B cell (primary cell): ENCODE results near the gene TAPBPL. TPM values are rescaled to one million over a fixed set of nuclear protein-coding genes. Genes with fewer than 3 reads are reported as not detected.

ENCODE experiments used
- ATAC-seq: fragments of 200-7000 bp; cut with Tn5 transposase; one replicate; pipeline ENCODE4 v1.10.0; 2021; ENCODE audit warnings: low read depth, mild to moderate bottlenecking, moderate number of reproducible peaks, moderate library complexity
- CTCF ChIA-PET: fragments of 350-600 bp; sonication (Branson Sonifier 250); formaldehyde crosslinking; loops from one replicate; lab custom pipeline; 2021; ENCODE audit warnings: antibody characterized with exemption, inconsistent platforms; lab: Charles Lee
- POLR2A ChIA-PET: fragments of 350-600 bp; sonication (Branson Sonifier 250); formaldehyde crosslinking; loops from one replicate; lab custom pipeline; 2021; ENCODE audit warnings: antibody characterized with exemption; lab: Charles Lee
- DNase-seq: peaks from one replicate; pipeline ENCODE4 v3.0.0; 2013
- H2AFZ ChIP-seq: 2 replicates; pipeline ENCODE4 v1.6.1; 2012; ENCODE audit warnings: mild to moderate bottlenecking, low read depth, low read length; ENCODE audit not compliant: insufficient read depth, poor library complexity, severe bottlenecking
- H3K27ac ChIP-seq, 2 donors: 1 replicate in 1 of 2; 2 replicates in 1 of 2; pipeline ENCODE4 v1.5.1; 2012 to 2013; ENCODE audit warnings: low read length in 2 of 2, mild to moderate bottlenecking in 2 of 2, moderate library complexity in 1 of 2
- H3K27me3 ChIP-seq, 4 experiments: fragments of 200-600 bp in 1 of 4; sonication (generic) in 1 of 4; replicated peaks in 1 of 4; 1 replicate in 2 of 4; 2 replicates in 2 of 4; pipeline versions ENCODE4 v1.6.1 to v1.7.0; 2013 to 2016; ENCODE audit warnings: low read length in 3 of 4, mild to moderate bottlenecking in 2 of 4, mixed read lengths in 1 of 4, moderate library complexity in 1 of 4; ENCODE audit not compliant: insufficient read depth in 4 of 4, control insufficient read depth in 3 of 4; ENCODE audit errors: control extremely low read depth in 1 of 4
- H3K36me3 ChIP-seq, 2 experiments: replicated peaks in 1 of 2; 1 replicate in 1 of 2; 2 replicates in 1 of 2; pipeline versions ENCODE4 v1.6.1 to v1.7.1; 2013; ENCODE audit warnings: low read length in 1 of 2; ENCODE audit not compliant: insufficient read depth in 2 of 2, control insufficient read depth in 1 of 2; ENCODE audit errors: control extremely low read depth in 1 of 2, extremely low read depth in 1 of 2
- H3K4me1 ChIP-seq, 2 donors: fragments of 200-600 bp in 1 of 2; sonication (generic) in 1 of 2; 1 replicate in 1 of 2; 2 replicates in 1 of 2; pipeline versions ENCODE4 v1.5.1 to v1.6.1; 2013 to 2017; ENCODE audit warnings: low read length in 2 of 2; ENCODE audit not compliant: control insufficient read depth in 2 of 2, insufficient read depth in 2 of 2
- H3K4me2 ChIP-seq: replicated peaks from 2 replicates; pipeline ENCODE3; 2012; ENCODE audit warnings: mild to moderate bottlenecking, low read depth, low read length; ENCODE audit not compliant: poor library complexity, severe bottlenecking
- H3K4me3 ChIP-seq, 5 experiments: fragments of 200-600 bp in 1 of 5; sonication (generic) in 1 of 5; 1 replicate in 3 of 5; 2 replicates in 2 of 5; pipeline versions ENCODE4 v1.5.1 to v1.7.0; 2011 to 2016; ENCODE audit warnings: low read length in 4 of 5, mild to moderate bottlenecking in 4 of 5, low read depth in 2 of 5, control low read depth in 1 of 5, moderate library complexity in 1 of 5; ENCODE audit not compliant: insufficient read depth in 1 of 5; ENCODE audit errors: control extremely low read depth in 1 of 5, extremely low read depth in 1 of 5
- H3K79me2 ChIP-seq: fragments of 200-600 bp; sonication (generic); one replicate; pipeline ENCODE4 v1.6.0; 2016; ENCODE audit warnings: low read length; ENCODE audit not compliant: control insufficient read depth, insufficient read depth
- H3K9ac ChIP-seq: fragments of 200-600 bp; sonication (generic); 2 replicates; pipeline ENCODE4 v1.6.1; 2017; ENCODE audit warnings: mild to moderate bottlenecking, low read length, moderate library complexity
- H3K9me3 ChIP-seq, 3 donors: one replicate each; pipeline versions ENCODE4 v1.6.1 to v1.7.1; 2013; ENCODE audit warnings: low read length in 2 of 3; ENCODE audit not compliant: control insufficient read depth in 2 of 3, insufficient read depth in 1 of 3; ENCODE audit errors: control extremely low read depth in 1 of 3
- H4K20me1 ChIP-seq: 2 replicates; pipeline ENCODE4 v1.6.0; 2012; ENCODE audit warnings: mild to moderate bottlenecking, low read length; ENCODE audit not compliant: insufficient read depth, control insufficient read depth, poor library complexity, severe bottlenecking
- H3K27ac Mint-ChIP-seq: one replicate; pipeline ENCODE4 v1.8.0; 2021; ENCODE audit warnings: mixed read lengths
- H3K27me3 Mint-ChIP-seq: one replicate; pipeline ENCODE4 v1.8.0; 2021; ENCODE audit warnings: mixed read lengths
- H3K4me1 Mint-ChIP-seq: one replicate; pipeline ENCODE4 v1.8.0; 2021; ENCODE audit warnings: mixed read lengths
- H3K4me3 Mint-ChIP-seq: one replicate; pipeline ENCODE4 v1.8.0; 2021; ENCODE audit warnings: mixed read lengths
- H3K9me3 Mint-ChIP-seq: one replicate; pipeline ENCODE4 v1.8.0; 2022; ENCODE audit warnings: mixed read lengths; ENCODE audit not compliant: insufficient read depth
- EZH2 ChIP-seq: IDR thresholded peaks from 2 replicates; pipeline ENCODE4 v1.6.1; 2012; ENCODE audit warnings: borderline replicate concordance, low read depth, mild to moderate bottlenecking, moderate library complexity, low read length; ENCODE audit not compliant: insufficient read depth, poor library complexity, severe bottlenecking
- WGBS: methylation state at CpG from one replicate; pipeline ENCODE4 v1.1.5; 2013; ENCODE audit warnings: missing lambda C conversion rate; ENCODE audit not compliant: insufficient coverage; 5-methylcytosine and 5-hydroxymethylcytosine counted together
- intact Hi-C: fragments of 100-400 bp; cut with micrococcal nuclease; formaldehyde crosslinking; loops from one replicate; pipeline ENCODE4 v1.10.0; 2022
- polyA plus RNA-seq: library from polyadenylated mRNA; depleted of rRNA; stranded (reverse); fragments of >200 nt; gene quantifications from 2 replicates; pipeline ENCODE4 v1.2.3, GENCODE V29; 2012
- total RNA-seq, 2 donors: library from RNA; stranded (reverse); fragments of 120-200 nt in 1 of 2; gene quantifications; 1 replicate in 1 of 2; 2 replicates in 1 of 2; pipeline versions ENCODE4 v1.2.3 to v1.2.4, GENCODE V29; 2013 to 2022
- TF ChIP-seq, protein P1 (sequence below): fragments of 200-600 bp; IDR thresholded peaks from one replicate; pipeline ENCODE4 v1.8.0; 2022; ENCODE audit warnings: antibody characterized with exemption, mild to moderate bottlenecking

The TAPBPL gene
- total and polyA plus RNA-seq, 2 donors (not counting 1 experiment from before 2014, with no cell fraction given): 80.5 to 103 TPM

DNA sequence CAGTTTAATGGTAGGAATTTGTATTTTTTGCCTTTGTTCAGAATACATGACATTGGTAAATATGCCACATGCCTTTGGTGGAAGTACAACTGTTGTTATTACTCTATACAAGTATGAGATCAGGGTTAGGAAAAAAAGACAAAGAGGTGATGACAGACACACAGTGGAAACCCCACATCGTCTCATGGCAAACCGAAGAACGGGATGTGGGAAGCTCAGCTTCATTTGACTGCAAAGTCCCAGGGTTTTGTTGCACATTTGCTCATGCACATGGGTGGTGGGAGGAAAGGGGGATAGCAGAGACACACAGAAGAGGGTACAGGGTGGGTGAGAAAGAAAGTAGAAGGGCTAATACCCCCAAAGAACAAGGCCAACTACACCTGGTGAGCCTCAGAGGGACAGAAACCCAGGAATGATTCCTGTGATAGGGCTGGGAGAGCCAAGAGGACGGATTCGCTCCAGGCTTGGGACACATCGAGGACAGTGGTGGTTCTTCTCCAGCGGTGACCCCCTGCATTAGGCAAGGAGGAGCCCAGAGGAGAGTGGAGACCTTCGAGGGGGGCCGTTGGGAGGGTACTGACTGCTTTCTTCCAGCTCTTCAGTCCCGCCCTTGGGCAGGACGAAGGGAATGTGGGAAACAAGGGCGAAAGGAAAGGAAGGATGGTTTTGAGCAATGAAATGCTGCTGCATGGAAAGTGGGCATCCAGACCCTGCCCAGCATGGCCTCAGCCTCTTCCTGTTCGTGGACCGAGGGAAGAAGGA lies 10.6 kb downstream of the TAPBPL start:
- peaks cover 5 to 70% of the 10 kb centered on the region in 2 experiments for H3K36me3 ChIP-seq
- peaks cover 10% of the 10 kb centered on the region for H4K20me1 ChIP-seq
- no peak overlapping the region for H3K9ac ChIP-seq
- no peaks in the 10 kb centered on the region for H3K9me3 Mint-ChIP-seq
- CTCF ChIA-PET: interaction anchor here (0.7 to 8.9 kb wide), 9 partner anchors 8 to 104 kb away, joined by 3 to 383 read pairs (median 13); partner anchors contain the start of genes CD27, MRPL51, TAPBPL and VAMP1
- peak overlapping the region; percentile 71 for H3K4me2 ChIP-seq
- H2AFZ ChIP-seq: peak overlapping the region; percentile 29
- H3K27me3 Mint-ChIP-seq: no peaks in the 10 kb centered on the region
- POLR2A ChIA-PET: interaction anchor here (0.6 to 4.8 kb wide), 9 partner anchors 8 to 401 kb away, joined by 4 to 72 read pairs (median 9); partner anchors contain the start of genes CD27, MRPL51, TAPBPL and VAMP1
- ATAC-seq: no peak
- H3K79me2 ChIP-seq: peaks cover 45% of the 10 kb centered on the region
- H3K4me1 ChIP-seq: peaks cover 60 to 89% of the 10 kb centered on the region in 2 donors
- peak overlapping the region; percentile 72 for H3K4me3 Mint-ChIP-seq
- H3K4me3 ChIP-seq: no peak overlapping the region
- no peak for TF ChIP-seq EZH2
- TF ChIP-seq, protein P1, sequence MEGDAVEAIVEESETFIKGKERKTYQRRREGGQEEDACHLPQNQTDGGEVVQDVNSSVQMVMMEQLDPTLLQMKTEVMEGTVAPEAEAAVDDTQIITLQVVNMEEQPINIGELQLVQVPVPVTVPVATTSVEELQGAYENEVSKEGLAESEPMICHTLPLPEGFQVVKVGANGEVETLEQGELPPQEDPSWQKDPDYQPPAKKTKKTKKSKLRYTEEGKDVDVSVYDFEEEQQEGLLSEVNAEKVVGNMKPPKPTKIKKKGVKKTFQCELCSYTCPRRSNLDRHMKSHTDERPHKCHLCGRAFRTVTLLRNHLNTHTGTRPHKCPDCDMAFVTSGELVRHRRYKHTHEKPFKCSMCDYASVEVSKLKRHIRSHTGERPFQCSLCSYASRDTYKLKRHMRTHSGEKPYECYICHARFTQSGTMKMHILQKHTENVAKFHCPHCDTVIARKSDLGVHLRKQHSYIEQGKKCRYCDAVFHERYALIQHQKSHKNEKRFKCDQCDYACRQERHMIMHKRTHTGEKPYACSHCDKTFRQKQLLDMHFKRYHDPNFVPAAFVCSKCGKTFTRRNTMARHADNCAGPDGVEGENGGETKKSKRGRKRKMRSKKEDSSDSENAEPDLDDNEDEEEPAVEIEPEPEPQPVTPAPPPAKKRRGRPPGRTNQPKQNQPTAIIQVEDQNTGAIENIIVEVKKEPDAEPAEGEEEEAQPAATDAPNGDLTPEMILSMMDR: no peak
- no peaks in the 10 kb centered on the region for H3K9me3 ChIP-seq
- no peak for DNase-seq
- H3K27me3 ChIP-seq: no peaks in the 10 kb centered on the region
- intact Hi-C loops: loop anchor here (1.0 to 10.0 kb wide), 4 partner anchors 8 to 128 kb away; partner anchors contain the start of gene VAMP1
- peak overlapping the region; percentile 89 to 93 for H3K27ac ChIP-seq
- 93% methylated on average over 13 of the region's 14 CpGs for WGBS
- H3K4me1 Mint-ChIP-seq: peaks cover 86% of the 10 kb centered on the region
- peak overlapping the region; percentile 98 for H3K27ac Mint-ChIP-seq
